HG03565 (cell line): ENCODE results near the gene DDX24.

ENCODE experiments used
- ATAC-seq: cut with Tn5 transposase; IDR thresholded peaks from one replicate; pipeline ENCODE4 v1.9.1; 2021; ENCODE audit warnings: mild to moderate bottlenecking, moderate library complexity; ENCODE audit not compliant: unreplicated experiment

DDX24 gene

GRCh38 chr14:94015223-94015622 is 65.8 kb downstream of the DDX24 start:
- no peak for ATAC-seq

GRCh38 chr14:94014382-94014781 is 66.6 kb downstream of the DDX24 start:
- no peak for ATAC-seq

GRCh38 chr14:94011795-94012194 is 69.2 kb downstream of the DDX24 start:
- peak; percentile 41 for ATAC-seq

- no peak for ATAC-seq
Measured at GRCh38 chr14:94010625-94011024, 70.4 kb downstream of the DDX24 start.

- ATAC-seq: no peak
Measured at GRCh38 chr14:94009767-94010166, 71.2 kb downstream of the DDX24 start.

GRCh38 chr14:94008234-94008633 is 72.8 kb downstream of the DDX24 start:
- no peak for ATAC-seq

GRCh38 chr14:94005324-94006073 is 75.5 kb downstream of the DDX24 start:
- no peak for ATAC-seq

GRCh38 chr14:94004015-94004414 is 77.0 kb downstream of the DDX24 start:
- no peak for ATAC-seq

- no peak for ATAC-seq
Measured at GRCh38 chr14:94003397-94003796, 77.6 kb downstream of the DDX24 start.

GRCh38 chr14:94001501-94002396 is 79.3 kb downstream of the DDX24 start:
- peak; percentile 51 for ATAC-seq

GRCh38 chr14:94001016-94001415 is 80.0 kb downstream of the DDX24 start:
- ATAC-seq: no peak

- no peak for ATAC-seq
Measured at GRCh38 chr14:94000267-94000666, 80.7 kb downstream of the DDX24 start.

GRCh38 chr14:93999573-93999972 is 81.4 kb downstream of the DDX24 start:
- no peak for ATAC-seq

GRCh38 chr14:93998871-93999403 is 82.1 kb downstream of the DDX24 start:
- no peak for ATAC-seq
